ENCODE measurements around the gene OR4K2. TPM values are rescaled to one million over a fixed set of nuclear protein-coding genes. Genes with fewer than 3 reads are reported as not detected.
"Not testable (repeated sequence)": the region's sequence is repeated elsewhere in the genome, so short reads cannot be mapped to it uniquely, and the experiment has no call there.

Gene OR4K2
- total and polyA plus RNA-seq, 2 donors (not counting 3 experiments of a cell fraction or from before 2014, with no cell fraction given) = not detected

DNA sequence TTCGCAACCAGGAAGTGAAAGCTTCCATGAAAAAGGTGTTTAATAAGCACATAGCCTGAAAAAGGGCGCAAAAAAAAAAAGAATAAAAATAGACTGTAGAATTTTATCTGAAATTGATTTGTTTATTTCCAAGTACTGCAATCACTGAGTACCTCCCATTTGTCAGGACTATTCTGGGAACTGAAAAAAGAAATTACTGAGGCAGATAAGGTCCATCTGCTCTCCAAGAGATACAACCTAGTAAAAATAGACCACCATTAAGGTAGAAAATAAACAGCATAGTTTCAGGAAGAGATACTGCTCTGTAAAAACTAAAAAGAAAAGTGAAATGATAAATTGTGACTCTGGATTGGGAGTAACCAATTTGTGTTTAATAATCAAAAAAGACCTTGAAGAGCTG lies 46.6 kb upstream of the OR4K2 start:
- Histone ChIP-seq H3K79me2 (ENCODE audit: control insufficient read depth, insufficient read depth, low read length) (no peaks in the 10 kb centered on the region), H3K27me3 (ENCODE audit: control insufficient read depth in 2 of 2, insufficient read depth in 2 of 2, low read length in 2 of 2) (no peaks in the 10 kb centered on the region), H3K9me3 (replicated peaks; ENCODE audit: control insufficient read depth, insufficient read depth, low read length) (peaks cover 1% of the 10 kb centered on the region), H3K36me3 (ENCODE audit: control insufficient read depth in 2 of 2, extremely low read depth in 1 of 2, insufficient read depth in 2 of 2, low read length in 2 of 2) (no peaks in the 10 kb centered on the region), H3K9ac (replicated peaks; ENCODE audit: extremely low read depth, insufficient read depth, low read length) (no peak overlapping the region), H2AFZ (ENCODE audit: low read depth, low read length) (no peak overlapping the region), H3K4me1 (ENCODE audit: control insufficient read depth, extremely low read depth, insufficient read depth, low read length) (no peaks in the 10 kb centered on the region), H3K9me1 (replicated peaks; ENCODE audit: control insufficient read depth, extremely low read depth, insufficient read depth, low read length) (no peaks in the 10 kb centered on the region), H3K27ac (ENCODE audit: insufficient read depth, low read depth, low read length) (no peak overlapping the region), H3K4me3 (replicated peaks in 1 of 3; ENCODE audit: insufficient read depth in 1 of 3, low read depth in 1 of 3, low read length in 3 of 3) (no peak overlapping the region), H4K20me1 (replicated peaks; ENCODE audit: control insufficient read depth, extremely low read depth, insufficient read depth, low read length) (no peaks in the 10 kb centered on the region), H3K4me2 (ENCODE audit: insufficient read depth, low read length) (no peak overlapping the region)
- ChIA-PET POLR2A (no interaction called here), CTCF (no interaction called here)
- BruUV-seq (replicated peaks) = no TSS peak
- no peak for DNase-seq (ENCODE audit: low read depth, low spot score)
- FAIRE-seq = no peak
- intact Hi-C loops (cut with micrococcal nuclease) = no loop called here
- dilution Hi-C loops (cut with MboI; ENCODE audit: extremely low pct_ligation_motif_present, low sequenced_read_pairs) = no loop called here
- no peak for TF ChIP-seq GATA2 (IDR thresholded peaks at IDR 0.05; ENCODE audit: insufficient read depth, insufficient read length, low read depth, low read length)
- TF ChIP-seq, protein P1, sequence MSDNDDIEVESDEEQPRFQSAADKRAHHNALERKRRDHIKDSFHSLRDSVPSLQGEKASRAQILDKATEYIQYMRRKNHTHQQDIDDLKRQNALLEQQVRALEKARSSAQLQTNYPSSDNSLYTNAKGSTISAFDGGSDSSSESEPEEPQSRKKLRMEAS (IDR thresholded peaks at IDR 0.05; ENCODE audit: insufficient read depth, insufficient read length) = no peak
- TF ChIP-seq, protein P2, sequence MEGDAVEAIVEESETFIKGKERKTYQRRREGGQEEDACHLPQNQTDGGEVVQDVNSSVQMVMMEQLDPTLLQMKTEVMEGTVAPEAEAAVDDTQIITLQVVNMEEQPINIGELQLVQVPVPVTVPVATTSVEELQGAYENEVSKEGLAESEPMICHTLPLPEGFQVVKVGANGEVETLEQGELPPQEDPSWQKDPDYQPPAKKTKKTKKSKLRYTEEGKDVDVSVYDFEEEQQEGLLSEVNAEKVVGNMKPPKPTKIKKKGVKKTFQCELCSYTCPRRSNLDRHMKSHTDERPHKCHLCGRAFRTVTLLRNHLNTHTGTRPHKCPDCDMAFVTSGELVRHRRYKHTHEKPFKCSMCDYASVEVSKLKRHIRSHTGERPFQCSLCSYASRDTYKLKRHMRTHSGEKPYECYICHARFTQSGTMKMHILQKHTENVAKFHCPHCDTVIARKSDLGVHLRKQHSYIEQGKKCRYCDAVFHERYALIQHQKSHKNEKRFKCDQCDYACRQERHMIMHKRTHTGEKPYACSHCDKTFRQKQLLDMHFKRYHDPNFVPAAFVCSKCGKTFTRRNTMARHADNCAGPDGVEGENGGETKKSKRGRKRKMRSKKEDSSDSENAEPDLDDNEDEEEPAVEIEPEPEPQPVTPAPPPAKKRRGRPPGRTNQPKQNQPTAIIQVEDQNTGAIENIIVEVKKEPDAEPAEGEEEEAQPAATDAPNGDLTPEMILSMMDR (IDR thresholded peaks at IDR 0.05; ENCODE audit: extremely low read depth in 1 of 2, insufficient read depth in 1 of 2, low read depth in 1 of 2, low read length in 2 of 2) = no peak

DNA sequence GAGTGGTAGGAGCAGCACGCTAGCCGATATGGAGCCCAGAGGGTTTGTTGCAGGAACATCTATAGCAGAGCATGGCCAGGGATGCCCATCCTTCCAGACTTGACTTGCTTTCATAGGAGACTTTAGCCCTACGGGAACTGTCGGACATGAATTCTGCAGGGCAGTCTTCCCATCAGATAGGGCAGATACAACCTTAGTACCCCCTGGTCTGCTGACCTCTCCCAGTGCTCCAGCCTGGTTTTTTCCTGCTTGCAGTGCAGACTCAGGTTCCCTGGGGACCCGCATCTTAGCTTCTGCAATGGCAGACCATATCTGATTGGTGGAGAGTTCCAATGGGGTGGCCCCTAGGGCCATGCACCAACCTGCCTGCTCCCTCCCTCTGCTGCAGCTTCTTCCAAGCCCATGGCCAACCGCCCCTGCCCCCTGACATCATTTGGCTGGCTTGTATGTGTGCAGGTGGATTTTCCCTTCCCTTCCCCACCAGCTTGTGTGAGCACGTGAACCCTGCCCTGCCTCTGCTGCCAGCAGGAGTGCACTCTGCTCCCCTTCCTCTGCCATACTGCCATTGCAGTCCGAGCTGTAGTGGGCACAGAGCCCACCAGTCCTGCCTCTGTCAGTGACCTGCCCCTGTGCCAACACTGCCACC lies 40.6 kb upstream of the OR4K2 start:
- dilution Hi-C loops (cut with MboI; ENCODE audit: extremely low pct_ligation_motif_present, low sequenced_read_pairs); DNase-seq (ENCODE audit: low read depth, low spot score); H4K20me1 ChIP-seq (replicated peaks; ENCODE audit: control insufficient read depth, extremely low read depth, insufficient read depth, low read length); H3K4me2 ChIP-seq (ENCODE audit: insufficient read depth, low read length); H2AFZ ChIP-seq (ENCODE audit: low read depth, low read length); H3K9me3 ChIP-seq (replicated peaks; ENCODE audit: control insufficient read depth, insufficient read depth, low read length); H3K27me3 ChIP-seq (ENCODE audit: control insufficient read depth in 2 of 2, insufficient read depth in 2 of 2, low read length in 2 of 2); H3K9me1 ChIP-seq (replicated peaks; ENCODE audit: control insufficient read depth, extremely low read depth, insufficient read depth, low read length); intact Hi-C loops (cut with micrococcal nuclease); BruUV-seq (replicated peaks); H3K27ac ChIP-seq (ENCODE audit: insufficient read depth, low read depth, low read length); H3K79me2 ChIP-seq (ENCODE audit: control insufficient read depth, insufficient read depth, low read length); H3K9ac ChIP-seq (replicated peaks; ENCODE audit: extremely low read depth, insufficient read depth, low read length); POLR2A ChIA-PET; CTCF ChIA-PET; H3K4me1 ChIP-seq (ENCODE audit: control insufficient read depth, extremely low read depth, insufficient read depth, low read length); FAIRE-seq; H3K36me3 ChIP-seq (ENCODE audit: control insufficient read depth in 2 of 2, extremely low read depth in 1 of 2, insufficient read depth in 2 of 2, low read length in 2 of 2); H3K4me3 ChIP-seq (replicated peaks in 1 of 3; ENCODE audit: insufficient read depth in 1 of 3, low read depth in 1 of 3, low read length in 3 of 3): not testable (repeated sequence)

Measured in endothelial cell of umbilical vein (primary cell).